HG03460 (cell line): ENCODE measurements around the gene ZC3H11A.

Experiments used
- ATAC-seq: cut with Tn5 transposase; IDR thresholded peaks from one replicate; pipeline ENCODE4 v1.9.1; 2021; ENCODE audit not compliant: unreplicated experiment

The ZC3H11A gene

DNA sequence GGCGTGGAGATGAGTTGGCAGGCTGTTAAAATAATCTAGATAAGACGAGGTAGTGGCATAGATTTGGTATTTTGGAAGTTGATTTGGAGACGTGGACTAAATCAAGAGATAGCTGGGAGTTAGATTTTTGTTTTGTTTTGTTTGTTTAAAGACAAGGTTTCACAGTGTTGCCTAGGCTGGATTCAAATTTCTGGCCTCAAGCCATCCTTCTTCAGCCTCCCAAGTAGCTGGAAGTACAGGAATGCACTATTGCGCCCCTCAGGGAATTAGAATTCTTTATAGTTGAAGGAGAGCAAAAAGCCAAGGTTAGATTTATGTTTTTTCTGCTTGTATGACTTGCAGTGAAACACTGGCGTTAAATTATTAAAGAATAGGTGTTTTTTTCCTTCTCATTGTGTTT lies 43.7 kb downstream of the ZC3H11A start:
- no peak for ATAC-seq

DNA sequence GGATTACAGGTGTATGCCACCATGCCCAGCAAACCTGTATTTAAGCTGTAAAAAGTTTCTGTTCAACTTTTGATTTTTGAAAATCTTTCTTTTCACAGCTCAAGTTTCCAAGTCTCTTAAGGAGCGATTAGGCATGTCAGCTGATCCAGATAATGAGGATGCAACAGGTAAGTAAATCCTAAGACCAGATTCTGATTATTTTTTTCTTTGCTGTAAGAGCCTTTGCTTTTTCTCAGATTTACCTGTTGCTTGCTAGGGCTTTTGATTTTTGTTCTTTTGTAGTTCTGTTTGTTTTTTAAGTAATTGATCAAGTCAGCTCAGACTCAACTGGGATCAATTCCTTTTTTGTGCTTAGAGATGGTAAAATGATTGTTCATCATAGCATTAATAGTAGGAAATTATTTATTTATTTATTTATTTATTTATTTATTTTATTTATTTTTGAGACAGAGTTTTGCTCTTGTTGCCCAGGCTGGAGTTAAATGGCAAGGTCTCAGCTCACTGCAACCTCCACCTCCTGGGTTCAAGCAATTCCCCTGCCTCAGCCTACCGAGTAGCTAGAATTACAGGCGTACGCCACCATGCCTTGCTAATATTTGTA lies 44.9 kb downstream of the ZC3H11A start:
- no peak for ATAC-seq

DNA sequence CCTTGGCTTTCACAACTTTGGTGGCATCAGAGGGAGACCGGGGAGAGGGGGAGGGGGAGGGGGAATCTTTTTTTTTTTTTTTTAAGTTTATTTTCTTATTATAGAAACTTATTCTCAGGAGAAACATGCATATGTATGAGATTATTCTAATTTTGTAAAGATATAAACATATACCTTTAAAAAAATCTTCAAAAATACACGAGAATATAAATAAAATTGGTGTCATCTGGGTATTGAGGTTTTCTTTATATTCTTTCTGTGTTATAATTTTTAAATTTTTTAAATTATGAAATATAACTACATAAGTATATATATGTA lies 47.1 kb downstream of the ZC3H11A start:
- no peak for ATAC-seq

DNA sequence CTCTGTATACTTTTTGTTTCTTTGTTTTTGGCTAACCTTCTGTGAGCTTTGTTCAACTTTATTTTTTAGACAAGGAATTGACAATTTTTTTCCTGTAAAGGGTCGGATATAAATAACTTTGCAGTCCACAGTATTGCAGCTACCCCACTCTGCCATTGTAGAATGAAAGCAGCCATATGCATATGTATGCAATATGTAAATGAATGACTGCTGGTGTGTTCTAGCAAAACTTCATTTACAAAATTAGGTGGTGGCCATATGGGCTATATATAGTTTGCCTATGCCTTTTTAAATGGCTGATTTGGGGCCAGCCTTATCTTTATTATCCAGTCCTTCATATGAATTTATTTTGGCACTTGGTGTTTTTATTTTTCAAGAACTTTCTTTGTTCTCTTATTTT lies 48.0 kb downstream of the ZC3H11A start:
- no peak for ATAC-seq
